ENCODE measurements around the gene CARF.
A peak's percentile ranks its signal among the peaks of the same experiment; 100 is the strongest.
"Not testable (repeated sequence)": the region's sequence is repeated elsewhere in the genome, so short reads cannot be mapped to it uniquely, and the experiment has no call there.

The CARF gene

DNA sequence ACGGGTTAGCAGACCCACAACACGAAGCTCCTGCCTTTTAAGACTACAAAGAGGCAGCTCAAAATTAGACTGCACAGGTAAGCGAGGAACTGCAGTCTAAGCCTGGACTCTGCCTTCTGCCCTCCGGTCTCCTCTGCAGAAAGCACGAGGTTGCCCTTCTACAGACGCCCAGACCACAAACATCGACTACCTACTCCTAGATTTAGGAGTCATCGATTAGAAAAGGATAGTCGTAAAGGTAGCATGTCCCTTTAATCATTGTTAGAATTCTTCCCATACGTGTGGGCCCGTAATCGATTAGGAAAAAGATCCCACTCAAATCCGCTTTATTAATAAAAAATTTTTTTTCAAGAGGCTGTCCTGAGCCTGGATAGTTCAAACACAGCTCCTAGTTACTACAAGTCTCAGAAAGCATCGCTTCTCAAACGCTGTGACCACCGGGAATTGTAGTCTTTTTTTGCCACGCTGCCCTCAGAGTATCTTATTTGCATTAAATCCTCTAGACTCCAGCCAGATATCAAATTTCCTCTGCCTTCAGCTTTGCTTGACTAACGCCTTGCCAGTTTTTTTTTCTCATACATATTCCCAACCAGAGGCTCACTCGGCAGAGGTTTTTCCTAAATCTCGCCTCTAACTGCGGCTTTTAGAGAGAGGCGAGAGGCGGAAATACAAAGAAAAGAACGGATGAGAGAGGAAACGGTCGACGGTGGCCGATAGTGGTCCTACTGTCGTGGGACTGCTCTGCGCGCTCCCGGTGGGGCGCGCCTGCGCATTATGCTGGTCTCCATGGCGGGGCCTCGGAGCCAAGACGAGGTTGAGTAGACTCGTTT is at the start of gene CARF, which contains the start of gene WDR12:
Gene CARF (plus strand): TSS at position 764 of the 830 bp plus-strand sequence. CDS start 29,628 bp downstream, outside the sequence.
Gene WDR12 (minus strand): TSS at position 162 of the 830 bp plus-strand sequence. CDS start 197 bp downstream, outside the sequence.
- DNase-seq (ENCODE audit: low spot score) = peak; percentile 96

DNA sequence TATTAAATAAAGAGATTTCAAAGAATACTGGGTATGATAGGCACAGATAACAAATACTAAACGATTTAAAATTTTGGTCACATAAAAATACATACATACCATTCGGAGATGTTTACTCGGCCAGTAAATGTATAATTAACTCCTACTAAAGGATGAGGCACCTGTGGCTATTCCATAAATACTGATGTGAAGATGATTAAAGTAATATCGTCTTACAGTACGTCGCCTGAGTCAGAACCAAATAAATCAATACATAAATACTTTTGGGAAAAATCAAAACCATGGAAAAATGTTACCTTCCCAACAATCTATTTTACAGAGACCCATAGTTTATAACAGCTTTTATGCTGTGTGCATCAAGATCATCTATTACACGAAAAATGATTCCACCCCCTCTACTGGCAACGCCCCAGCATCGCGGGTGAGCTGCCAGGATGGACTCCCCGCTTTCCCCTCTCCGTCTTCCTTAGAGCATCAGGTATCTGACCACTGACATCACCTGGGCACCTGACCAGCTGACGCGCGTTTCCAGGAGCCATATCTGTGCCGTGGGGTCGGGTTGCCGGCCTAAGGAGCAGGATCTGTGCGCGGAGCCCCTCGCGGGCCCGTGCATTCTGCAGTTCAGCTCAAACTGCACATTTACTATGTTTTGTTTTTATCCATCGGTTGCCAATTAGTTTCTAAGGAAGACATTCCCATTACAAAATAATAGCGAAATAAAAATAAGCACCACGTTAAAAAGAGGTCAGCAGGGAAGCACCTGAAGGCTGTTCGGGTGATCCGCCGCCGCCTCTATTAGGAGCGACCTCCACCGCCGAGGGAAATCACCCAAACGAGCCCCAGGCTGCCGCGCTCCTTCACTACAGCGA is 41.4 kb upstream of the CARF start:
- DNase-seq (ENCODE audit: low spot score) = peak; percentile 58

GRCh38 chr2:202871300-202872141 is 40.6 kb upstream of the CARF start, which contains the start of gene ICA1L:
Gene ICA1L, minus strand, starts transcription at chr2:202871766. Its CDS starts 42,757 bp downstream, at chr2:202829009.
- peak; percentile 91 for DNase-seq (ENCODE audit: low spot score)

GRCh38 chr2:202877699-202878098 is 34.4 kb upstream of the CARF start:
- DNase-seq (ENCODE audit: low spot score) = no peak

DNA sequence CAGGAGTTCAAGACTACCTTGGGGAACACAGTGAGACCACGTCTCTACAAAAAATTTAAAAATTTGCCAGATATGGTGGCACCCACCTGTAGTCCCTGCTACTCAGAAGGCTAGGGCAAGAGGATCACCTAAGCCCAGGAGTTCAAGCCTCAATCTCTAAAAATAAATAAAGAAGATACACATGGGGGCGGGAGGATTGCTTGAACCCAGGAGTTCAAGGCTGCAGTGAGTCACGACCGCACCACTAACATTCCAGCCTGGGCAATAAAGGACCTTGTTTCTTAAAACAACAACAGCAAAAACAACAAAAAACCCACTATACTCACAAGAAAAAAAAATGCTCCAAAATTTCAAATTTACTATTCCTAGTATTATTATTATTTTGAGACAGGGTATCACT is 30.5 kb upstream of the CARF start:
- no peak for DNase-seq (ENCODE audit: low spot score)

GRCh38 chr2:202883987-202884675 is 27.9 kb upstream of the CARF start:
- no peak for DNase-seq (ENCODE audit: low spot score)

DNA sequence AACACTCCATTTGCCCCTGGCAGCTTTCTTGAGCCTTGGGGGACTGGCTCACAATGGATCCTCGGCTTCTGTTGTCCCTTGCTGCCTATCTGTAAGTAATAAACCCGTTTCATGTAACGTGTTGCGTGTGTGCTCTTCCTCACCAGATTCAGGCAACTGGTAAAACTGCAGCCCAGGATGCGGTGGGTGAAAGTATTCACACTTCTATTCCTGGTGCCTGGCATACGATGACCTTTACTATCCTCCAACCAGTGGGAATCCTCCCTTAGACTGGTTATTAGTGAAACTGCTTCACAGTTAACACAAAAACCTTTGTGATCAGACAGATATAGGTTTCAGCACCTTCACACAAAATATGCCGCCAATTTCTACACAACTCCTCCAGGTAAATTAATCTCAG is 26.9 kb upstream of the CARF start:
- no peak for DNase-seq (ENCODE audit: low spot score)

DNA sequence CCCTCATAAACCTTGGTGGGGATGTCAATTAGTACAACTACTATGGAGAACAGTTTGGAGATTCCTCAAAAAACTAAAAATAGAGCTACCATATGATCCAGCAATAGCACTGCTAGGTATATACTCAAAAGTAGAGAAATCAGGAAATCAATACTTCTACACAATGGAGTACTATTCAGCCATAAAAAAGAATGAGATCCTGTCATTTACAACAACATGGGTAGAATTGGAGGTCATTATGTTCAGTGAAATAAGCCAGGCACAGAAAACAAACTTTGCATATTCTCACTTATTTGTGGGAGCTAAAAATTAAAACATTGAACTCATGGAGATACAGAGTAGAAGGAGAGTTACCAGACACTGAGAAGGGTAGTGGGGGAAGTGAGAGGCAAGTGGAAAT is 6.6 kb upstream of the CARF start:
- not testable (repeated sequence) for DNase-seq (ENCODE audit: low spot score)

DNA sequence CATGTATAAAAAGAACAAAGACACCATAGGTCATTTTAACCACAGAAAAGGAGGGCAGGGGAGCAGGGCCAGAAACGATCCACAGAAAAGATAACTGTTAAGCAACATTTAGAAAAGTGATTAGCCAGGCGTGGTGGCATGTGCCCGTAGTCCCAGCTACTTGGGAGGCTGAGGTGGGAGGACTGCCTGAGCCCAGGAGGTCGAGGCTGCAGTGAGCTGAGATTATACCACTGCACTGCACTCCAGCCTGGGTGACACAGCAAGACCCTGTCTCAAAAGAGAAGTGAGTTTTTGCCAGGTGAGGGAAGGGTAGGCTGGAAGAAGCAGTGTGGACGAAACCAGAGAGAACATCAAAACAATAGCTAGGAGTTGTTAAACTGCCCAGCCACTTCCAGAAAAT is 3.9 kb upstream of the CARF start:
- DNase-seq (ENCODE audit: low spot score) = no peak

- no peak for DNase-seq (ENCODE audit: low spot score)
Observed at GRCh38 chr2:202909394-202910192, 2.5 kb upstream of the CARF start.

- DNase-seq (ENCODE audit: low spot score) = not testable (repeated sequence)
Observed at GRCh38 chr2:202910250-202910649, 1.8 kb upstream of the CARF start.

DNA sequence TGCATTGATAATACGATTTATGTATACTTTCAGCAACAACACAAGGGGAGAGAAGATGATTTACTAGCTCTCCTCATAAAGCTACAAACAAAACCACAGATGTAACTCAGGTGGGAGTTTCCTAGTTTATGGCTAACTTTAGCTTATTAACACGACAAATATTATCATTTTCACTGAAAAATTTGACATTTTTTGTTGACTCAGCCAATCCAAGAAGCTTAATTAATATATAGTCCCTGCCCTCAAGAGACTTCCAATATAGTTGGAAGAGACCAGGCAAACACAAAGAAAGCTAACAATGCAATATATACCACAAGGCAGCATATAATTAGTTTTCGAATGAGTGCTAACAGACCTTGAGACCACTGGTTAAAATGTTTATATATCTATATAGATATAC is 1.4 kb upstream of the CARF start:
- no peak for DNase-seq (ENCODE audit: low spot score)

DNA sequence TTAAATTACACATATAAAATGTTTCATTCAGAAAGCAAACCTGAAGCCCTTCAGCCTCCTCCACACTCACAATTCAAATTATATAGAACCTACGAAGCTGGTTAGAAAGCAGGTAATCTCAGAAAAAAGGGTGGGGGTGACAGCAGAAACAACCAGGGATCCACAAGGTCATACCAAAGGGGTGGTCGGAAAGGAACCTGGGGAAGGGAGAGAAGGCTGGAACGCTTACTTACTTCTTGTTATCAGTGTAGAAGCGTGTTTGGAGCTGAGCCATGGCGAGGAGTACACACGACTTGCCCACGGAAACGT is 918 bp upstream of the CARF start:
- no peak for DNase-seq (ENCODE audit: low spot score)

DNA sequence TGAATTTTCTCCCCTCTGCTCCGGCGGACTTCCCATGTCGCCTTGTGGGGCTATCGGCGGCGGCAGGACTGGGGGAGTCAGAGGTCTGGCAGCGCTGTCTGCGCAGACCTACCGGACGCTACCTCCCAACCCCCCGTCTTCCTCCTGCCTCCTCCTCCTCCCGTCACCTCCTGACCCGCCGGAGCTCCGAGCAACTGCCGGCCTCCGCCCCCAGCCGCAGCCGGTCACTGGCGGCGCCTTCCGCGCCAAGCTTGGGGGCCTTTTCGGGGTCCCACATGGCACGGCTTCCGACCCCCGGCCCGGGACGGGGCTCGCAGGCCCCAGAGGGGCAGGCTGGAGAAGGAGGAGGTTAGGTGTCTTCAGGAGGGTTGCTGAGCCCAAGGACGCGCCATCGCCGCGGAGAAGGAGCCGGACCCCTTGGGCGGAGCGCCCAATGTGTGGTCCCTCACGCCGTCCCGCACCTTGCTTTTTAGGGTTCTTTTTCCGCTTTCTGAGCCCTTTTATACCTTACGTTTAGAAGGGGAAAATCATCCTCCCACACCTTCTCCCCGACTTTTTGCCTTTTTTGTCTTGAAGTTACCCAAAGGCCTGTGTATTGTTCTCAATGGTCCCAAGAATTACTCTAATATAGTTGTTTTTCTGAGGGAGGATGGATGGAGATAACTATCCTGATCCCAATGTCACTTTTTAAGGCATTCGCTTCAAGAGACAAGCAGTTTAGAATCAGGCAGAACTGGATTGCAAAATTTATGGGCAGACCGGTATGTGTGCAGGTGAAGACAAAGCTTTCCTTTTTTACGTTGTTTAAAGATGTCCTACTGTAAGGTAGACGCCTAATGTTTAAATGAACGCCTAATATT is 497 bp downstream of the CARF start:
- not testable (repeated sequence) for DNase-seq (ENCODE audit: low spot score)

- DNase-seq (ENCODE audit: low spot score) = no peak
Observed at GRCh38 chr2:202918860-202919259, 6.8 kb downstream of the CARF start.

GRCh38 chr2:202932425-202933138 is 20.5 kb downstream of the CARF start:
- peak; percentile 8 for DNase-seq (ENCODE audit: low spot score)

DNA sequence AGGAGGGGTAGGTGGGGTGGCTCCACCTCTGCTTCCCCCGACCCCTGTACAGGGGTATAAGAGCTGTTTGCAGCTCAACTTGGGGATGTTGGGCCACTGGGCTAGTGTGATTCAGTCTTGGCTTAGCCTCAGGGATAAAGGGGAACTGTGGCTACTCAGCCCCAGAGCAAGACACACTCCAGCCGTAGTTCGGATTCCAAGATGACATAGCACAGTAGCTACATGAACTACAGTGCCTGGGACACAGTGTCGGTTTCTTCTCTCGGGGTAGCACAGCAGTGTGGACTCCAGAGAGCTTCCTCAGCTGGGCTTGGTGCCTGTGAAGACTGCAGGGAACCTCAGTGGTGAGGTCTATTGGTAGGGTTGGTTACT is 21.1 kb downstream of the CARF start:
- no peak for DNase-seq (ENCODE audit: low spot score)

DNA sequence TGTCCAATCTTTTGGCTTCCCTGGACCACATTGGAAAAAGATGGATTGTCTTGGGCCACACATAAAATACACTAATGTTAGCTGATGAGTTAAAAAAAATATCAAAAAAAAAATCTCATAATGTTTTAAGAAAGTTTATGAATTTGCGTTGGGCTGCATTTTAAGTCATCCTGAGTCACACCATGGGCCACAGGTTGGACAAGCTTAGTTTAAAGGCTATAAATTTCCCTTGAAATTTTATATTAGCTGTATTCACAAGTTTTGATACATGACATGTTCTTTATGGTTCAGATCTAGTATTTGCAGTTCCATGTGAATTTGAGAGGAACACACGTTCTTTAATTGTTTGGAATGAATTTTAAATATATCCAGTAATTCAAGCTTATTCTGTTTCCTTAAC is 21.9 kb downstream of the CARF start:
- DNase-seq (ENCODE audit: low spot score) = no peak

DNA sequence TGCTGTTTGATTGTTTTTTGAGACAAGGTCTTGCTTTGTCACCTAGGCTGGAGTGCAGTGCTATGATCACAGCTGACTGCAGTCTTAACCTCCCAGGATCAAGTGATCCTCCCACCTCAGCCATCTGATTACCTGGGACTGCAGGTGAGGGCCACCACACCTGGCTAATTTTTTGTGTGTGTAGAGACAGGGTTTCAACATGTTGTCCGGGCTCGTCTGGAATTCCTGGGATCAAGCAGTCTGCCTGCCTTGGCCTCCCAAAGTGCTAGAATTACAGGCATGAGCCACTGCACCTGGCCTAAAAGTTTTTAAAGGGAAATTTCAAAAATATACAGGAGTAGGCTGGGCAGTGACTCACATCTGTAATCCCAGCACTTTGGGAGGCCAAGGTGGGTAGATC is 22.4 kb downstream of the CARF start:
- no peak for DNase-seq (ENCODE audit: low spot score)
